H1 (cell line): ENCODE measurements around the gene RNF145. TPM values are rescaled to one million over a fixed set of nuclear protein-coding genes. Genes with fewer than 3 reads are reported as not detected.

ENCODE experiments used
- CTCF ChIA-PET: fragments of 300-600 bp; sonication (Branson Sonifier 250); formaldehyde crosslinking; loops from one replicate; lab custom pipeline; 2021; ENCODE audit not compliant: partially characterized antibody; lab: Charles Lee
- POLR2A ChIA-PET: fragments of 300-600 bp; sonication (Branson Sonifier 250); formaldehyde crosslinking; loops from one replicate; lab custom pipeline; 2021; ENCODE audit warnings: inconsistent platforms; ENCODE audit not compliant: partially characterized antibody; lab: Charles Lee
- DNase-seq, 2 experiments: peaks; one replicate each; pipeline versions ENCODE4 v3.0.0 to v3.0.0-alpha.2; 2010 to 2022; ENCODE audit warnings: low spot score in 2 of 2, low read depth in 1 of 2, mixed read lengths in 1 of 2
- FAIRE-seq: peaks from 2 replicates; lab custom pipeline; 2011; peaks lifted over from hg19 to GRCh38; lab: Jason Lieb, UNC
- H2AFZ ChIP-seq: 2 replicates; pipeline ENCODE4 v1.8.1; 2012; ENCODE audit warnings: low read length, inconsistent platforms
- H2AK5ac ChIP-seq: 2 replicates; pipeline ENCODE4 v1.6.1; 2013; ENCODE audit warnings: low read depth, low read length
- H2BK120ac ChIP-seq: replicated peaks from 2 replicates; pipeline ENCODE3; 2013; ENCODE audit warnings: low read depth, low read length, inconsistent platforms
- H2BK12ac ChIP-seq: 2 replicates; pipeline ENCODE4 v1.6.1; 2013; ENCODE audit warnings: low read depth, low read length
- H2BK15ac ChIP-seq: 2 replicates; pipeline ENCODE4 v1.6.1; 2013; ENCODE audit warnings: low read length
- H2BK20ac ChIP-seq: 2 replicates; pipeline ENCODE4 v1.6.1; 2013; ENCODE audit warnings: low read length
- H2BK5ac ChIP-seq: 2 replicates; pipeline ENCODE4 v1.6.1; 2013; ENCODE audit warnings: low read depth, low read length
- H3K14ac ChIP-seq: 2 replicates; pipeline ENCODE4 v1.6.1; 2013; ENCODE audit warnings: inconsistent platforms; ENCODE audit not compliant: insufficient read length
- H3K18ac ChIP-seq: 2 replicates; pipeline ENCODE4 v1.6.1; 2013; ENCODE audit warnings: low read length; ENCODE audit errors: extremely low read depth
- H3K23ac ChIP-seq: 2 replicates; pipeline ENCODE4 v1.6.1; 2013; ENCODE audit warnings: inconsistent platforms; ENCODE audit not compliant: insufficient read length
- H3K23me2 ChIP-seq: 2 replicates; pipeline ENCODE4 v1.6.1; 2013; ENCODE audit warnings: low read depth, low read length
- H3K27ac ChIP-seq: 2 replicates; pipeline ENCODE4 v1.6.1; 2011; ENCODE audit warnings: low read depth, low read length, inconsistent platforms
- H3K27me3 ChIP-seq, 4 experiments: replicated peaks in 1 of 4; 1 replicate in 1 of 4; 2 replicates in 3 of 4; pipeline versions ENCODE4 v1.6.1 to v1.8.1; 2011 to 2013; ENCODE audit warnings: low read length in 3 of 4, mild to moderate bottlenecking in 3 of 4, inconsistent platforms in 2 of 4, mixed read lengths in 2 of 4, moderate library complexity in 1 of 4; ENCODE audit not compliant: control insufficient read depth in 3 of 4, insufficient read depth in 3 of 4; ENCODE audit errors: extremely low read depth in 1 of 4
- H3K36me3 ChIP-seq, 4 experiments: 2 replicates each; pipeline versions ENCODE4 v1.6.1 to v1.8.1; 2011 to 2013; ENCODE audit warnings: mild to moderate bottlenecking in 4 of 4, low read length in 3 of 4, moderate library complexity in 2 of 4, control low read depth in 1 of 4, inconsistent platforms in 1 of 4; ENCODE audit not compliant: insufficient read depth in 4 of 4, control insufficient read depth in 2 of 4
- H3K4ac ChIP-seq: replicated peaks from 2 replicates; pipeline ENCODE3; 2013; ENCODE audit warnings: low read length, low read depth, mixed read lengths, inconsistent platforms; ENCODE audit not compliant: insufficient read length
- H3K4me1 ChIP-seq, 4 experiments: replicated peaks in 1 of 4; 1 replicate in 1 of 4; 2 replicates in 3 of 4; pipeline versions ENCODE4 v1.6.1 to v1.8.1; 2011 to 2013; ENCODE audit warnings: low read length in 3 of 4, inconsistent platforms in 2 of 4, mixed read lengths in 1 of 4; ENCODE audit not compliant: insufficient read depth in 4 of 4, control insufficient read depth in 3 of 4
- H3K4me2 ChIP-seq, 2 experiments: 2 replicates each; pipeline versions ENCODE4 v1.6.1 to v1.8.1; 2011 to 2013; ENCODE audit warnings: low read depth in 2 of 2, low read length in 2 of 2, control low read depth in 1 of 2, inconsistent platforms in 1 of 2, mild to moderate bottlenecking in 1 of 2; ENCODE audit not compliant: insufficient read depth in 1 of 2
- H3K4me3 ChIP-seq, 4 experiments: fragments of 200-600, 300-600 bp in 1 of 4; sonication (generic), shearing (Covaris generic), sonication (Bioruptor Twin) in 1 of 4; 2 replicates each; pipeline versions ENCODE4 v1.5.1 to v1.8.1; 2011 to 2016; ENCODE audit warnings: low read length in 4 of 4, low read depth in 3 of 4, control low read depth in 2 of 4, inconsistent platforms in 2 of 4, mild to moderate bottlenecking in 2 of 4, mixed read lengths in 1 of 4, moderate library complexity in 1 of 4; ENCODE audit not compliant: insufficient read depth in 2 of 4; ENCODE audit errors: extremely low read depth in 1 of 4
- H3K56ac ChIP-seq: replicated peaks from 2 replicates; pipeline ENCODE3; 2013; ENCODE audit warnings: low read depth, mild to moderate bottlenecking, mixed read lengths, low read length, inconsistent platforms; ENCODE audit not compliant: insufficient read length
- H3K79me1 ChIP-seq: 2 replicates; pipeline ENCODE4 v1.6.1; 2013; ENCODE audit warnings: low read depth, low read length, control low read depth
- H3K79me2 ChIP-seq, 2 experiments: 2 replicates each; pipeline versions ENCODE4 v1.6.1 to v1.8.1; 2012 to 2013; ENCODE audit warnings: low read length in 2 of 2, mild to moderate bottlenecking in 2 of 2, inconsistent platforms in 1 of 2; ENCODE audit not compliant: insufficient read depth in 2 of 2, control insufficient read depth in 1 of 2
- H3K9ac ChIP-seq, 4 experiments: replicated peaks in 1 of 4; 1 replicate in 1 of 4; 2 replicates in 3 of 4; pipeline versions ENCODE4 v1.6.1 to v1.8.1; 2011 to 2013; ENCODE audit warnings: low read depth in 3 of 4, low read length in 3 of 4, control low read depth in 2 of 4, mild to moderate bottlenecking in 2 of 4, moderate library complexity in 2 of 4, inconsistent platforms in 1 of 4; ENCODE audit errors: extremely low read depth in 1 of 4
- H3K9me3 ChIP-seq, 2 experiments: 2 replicates each; pipeline versions ENCODE4 v1.6.1 to v1.8.1; 2012 to 2013; ENCODE audit warnings: mild to moderate bottlenecking in 2 of 2, moderate library complexity in 2 of 2, control low read depth in 1 of 2, inconsistent platforms in 1 of 2, low read depth in 1 of 2, low read length in 1 of 2, mixed read lengths in 1 of 2; ENCODE audit not compliant: insufficient read depth in 2 of 2
- H4K20me1 ChIP-seq, 2 experiments: replicated peaks in 1 of 2; 2 replicates each; pipeline versions ENCODE3 to v1.8.1; 2011 to 2013; ENCODE audit warnings: inconsistent platforms in 2 of 2, low read length in 2 of 2, mild to moderate bottlenecking in 1 of 2; ENCODE audit not compliant: insufficient read depth in 2 of 2, control insufficient read depth in 1 of 2
- H4K5ac ChIP-seq: 2 replicates; pipeline ENCODE4 v1.6.1; 2013; ENCODE audit warnings: low read length, low read depth, mixed read lengths, inconsistent platforms; ENCODE audit not compliant: insufficient read length
- H4K8ac ChIP-seq: 2 replicates; pipeline ENCODE4 v1.8.0; 2013; ENCODE audit warnings: mild to moderate bottlenecking, moderate library complexity, low read length, inconsistent platforms; ENCODE audit not compliant: insufficient read depth; ENCODE audit errors: extremely low read depth
- H4K91ac ChIP-seq: replicated peaks from 2 replicates; pipeline ENCODE3; 2013; ENCODE audit warnings: low read length, mixed read lengths, inconsistent platforms; ENCODE audit not compliant: insufficient read length
- ATF3 ChIP-seq: IDR thresholded peaks from 2 replicates; pipeline ENCODE4 v1.6.1; 2011; ENCODE audit warnings: low read depth, mild to moderate bottlenecking, low read length; ENCODE audit not compliant: insufficient read depth
- CHD1 ChIP-seq: IDR thresholded peaks from 2 replicates; pipeline ENCODE4 v1.6.1; 2012; ENCODE audit warnings: low read depth, low read length, improper control_type of control experiment
- EZH2 ChIP-seq: fragments of 200-600 bp; sonication (generic); IDR thresholded peaks from 2 replicates; pipeline ENCODE4 v1.7.1; 2012; ENCODE audit warnings: low read depth, mild to moderate bottlenecking, moderate library complexity, low read length, inconsistent platforms; ENCODE audit not compliant: severe bottlenecking
- MAFK ChIP-seq: IDR thresholded peaks from 2 replicates; pipeline ENCODE4 v1.6.1; 2012; ENCODE audit warnings: low read depth, mild to moderate bottlenecking, improper control_type of control experiment, low read length
- NANOG ChIP-seq: IDR thresholded peaks from 2 replicates; pipeline ENCODE4 v1.6.1; 2011; ENCODE audit warnings: low read length, low read depth, mild to moderate bottlenecking, inconsistent platforms; ENCODE audit not compliant: insufficient read depth, poor library complexity, severe bottlenecking
- SIN3A ChIP-seq, 2 experiments: IDR thresholded peaks in 1 of 2; conservative IDR thresholded peaks in 1 of 2; 2 replicates each; pipeline ENCODE4 v1.6.1; 2011 to 2012; ENCODE audit warnings: low read length in 2 of 2, improper control_type of control experiment in 1 of 2, low read depth in 1 of 2, mild to moderate bottlenecking in 1 of 2
- ZNF274 ChIP-seq: IDR thresholded peaks from 2 replicates; pipeline ENCODE4 v1.7.0; 2012; ENCODE audit warnings: low read length, borderline replicate concordance; ENCODE audit errors: extremely low read depth
- whole genome bisulfite sequencing, 2 experiments: shearing (Covaris generic) in 1 of 2; methylation state at CpG; one replicate each; pipeline versions ENCODE4 v1.1.6 to v1.1.7; 2013 to 2015; ENCODE audit warnings: low lambda C conversion rate in 2 of 2, mixed read lengths in 2 of 2, inconsistent platforms in 1 of 2, low coverage in 1 of 2, missing lambda C conversion rate in 1 of 2; ENCODE audit not compliant: insufficient replicate concordance in 2 of 2, insufficient coverage in 1 of 2, insufficient read length in 1 of 2; ENCODE audit errors: extremely low coverage in 1 of 2, missing lambda C conversion rate in 1 of 2; 5-methylcytosine and 5-hydroxymethylcytosine counted together
- polyA plus RNA-seq, 7 experiments: library from polyadenylated mRNA; depleted of rRNA in 3 of 7; stranded (reverse) in 5 of 7; unstranded in 2 of 7; fragments of >200 nt in 5 of 7; fragments of 200-250 nt in 2 of 7; gene quantifications; 1 replicate in 5 of 7; 2 replicates in 1 of 7; 4 replicates in 1 of 7; pipeline versions ENCODE4 v1.2.1 to v1.2.3, GENCODE V29; 2011 to 2013; ENCODE audit warnings: missing spikeins in 2 of 7, mixed read lengths in 2 of 7
- total RNA-seq: library from RNA; stranded (reverse); fragmentation: NEBNext Ultra II Directional; extraction: Animal tissue kit (Norgen Biotek cat#: 25700); gene quantifications from 2 replicates; pipeline ENCODE4 v1.2.1, GENCODE V29; 2021

Gene RNF145
- total and polyA plus RNA-seq, 2 of the 8 experiments (the other 6 are each of a cell fraction or from before 2014, with no cell fraction given): 34.2 to 72.5 TPM

- DNase-seq (no peak), FAIRE-seq (no peak)
- no peak overlapping the region for H3K14ac ChIP-seq
- no peaks in the 10 kb centered on the region for H3K79me1 ChIP-seq
- no peaks in the 10 kb centered on the region for H3K23me2 ChIP-seq
- ChIA-PET CTCF (interaction anchor here (0.7 kb wide), 1 partner anchor 273 kb away, joined by 3 read pairs; no protein-coding TSS in a partner anchor), POLR2A (interaction anchor here (1.2 kb wide), 1 partner anchor 14 kb away, joined by 3 read pairs; no protein-coding TSS in a partner anchor)
- H3K27me3 ChIP-seq: no peaks in the 10 kb centered on the region
- no peak for TF ChIP-seq ATF3
- TF ChIP-seq NANOG: peak; percentile 30
- no peak for TF ChIP-seq SIN3A (conservative IDR thresholded peaks at IDR 0.05 in 1 of 2, IDR thresholded peaks at IDR 0.05 in 1 of 2; ENCODE audit: low read depth in 1 of 2, low read length in 2 of 2)
- no peak for TF ChIP-seq EZH2
- no peak for TF ChIP-seq ZNF274
- TF ChIP-seq CHD1: no peak
- TF ChIP-seq MAFK: peak; percentile 2; the same call in 1 of the 2 replicates
- H3K27ac ChIP-seq: no peak overlapping the region
- no peak overlapping the region for H2BK5ac ChIP-seq
- H4K20me1 ChIP-seq: peaks cover 0 to under 1% of the 10 kb centered on the region in 2 experiments
- 91% methylated on average over 9 of the region's 9 CpGs; no CpG with 5 or more reads in 1 of the 2 experiments for WGBS, 2 experiments
- H3K4ac ChIP-seq: no peak overlapping the region
- no peak overlapping the region for H3K4me2 ChIP-seq
- H2BK12ac ChIP-seq: no peak overlapping the region
- H3K4me1 ChIP-seq: no peaks in the 10 kb centered on the region
- H3K4me3 ChIP-seq: no peak overlapping the region
- no peak overlapping the region for H4K8ac ChIP-seq
- H3K9ac ChIP-seq: no peak overlapping the region
- no peaks in the 10 kb centered on the region for H3K9me3 ChIP-seq
- H2BK15ac ChIP-seq: no peak overlapping the region
- no peak overlapping the region for H3K56ac ChIP-seq
- no peak overlapping the region for H4K5ac ChIP-seq
- no peak overlapping the region for H2BK20ac ChIP-seq
- H3K23ac ChIP-seq: no peak overlapping the region
- H2BK120ac ChIP-seq: no peak overlapping the region
- H3K36me3 ChIP-seq: peaks cover 0 to 21% (median 5%) of the 10 kb centered on the region in 4 experiments; a peak in 5 of 8 replicates
- H4K91ac ChIP-seq: no peak overlapping the region
- H2AK5ac ChIP-seq: no peak overlapping the region
- H2AFZ ChIP-seq: no peak overlapping the region
- no peak overlapping the region for H3K18ac ChIP-seq
- H3K79me2 ChIP-seq: no peaks in the 10 kb centered on the region
Measured at GRCh38 chr5:159161361-159162214, 47.8 kb downstream of the RNF145 start.
